Right lobe of liver (tissue), 6 donors: ENCODE measurements around the gene CLSTN2. TPM values are rescaled to one million over a fixed set of nuclear protein-coding genes. Genes with fewer than 3 reads are reported as not detected.

ENCODE experiments used
- ATAC-seq, 4 donors: fragments of 200-7000 bp; cut with Tn5 transposase; one replicate each; pipeline ENCODE4 v1.9.1; 2020; ENCODE audit warnings: mild to moderate bottlenecking in 4 of 4, moderate library complexity in 4 of 4
- DNase-seq, 3 donors: peaks; one replicate each; pipeline ENCODE4 v3.0.0-alpha.2; 2020
- H3K27ac ChIP-seq, 3 donors: fragments of 200-600 bp; one replicate each; pipeline ENCODE4 v1.8.0; 2022
- H3K27me3 ChIP-seq, 2 donors: fragments of 200-600 bp; one replicate each; pipeline ENCODE4 v1.8.0; 2022
- H3K36me3 ChIP-seq, 4 donors: fragments of 200-600 bp; sonication (generic) in 1 of 4; one replicate each; pipeline versions ENCODE4 v1.5.1 to v1.8.0; 2017 to 2022; ENCODE audit warnings: control low read depth in 1 of 4
- H3K4me1 ChIP-seq, 4 donors: fragments of 200-600 bp; sonication (generic) in 1 of 4; one replicate each; pipeline versions ENCODE4 v1.5.1 to v1.8.0; 2017 to 2022; ENCODE audit warnings: control low read depth in 1 of 4
- H3K4me3 ChIP-seq, 3 donors: fragments of 200-600 bp; one replicate each; pipeline ENCODE4 v1.8.0; 2022
- H3K9me3 ChIP-seq, 4 donors: fragments of 200-600 bp; sonication (generic) in 1 of 4; one replicate each; pipeline versions ENCODE4 v1.5.1 to v1.8.0; 2017 to 2022; ENCODE audit warnings: control low read depth in 1 of 4
- CTCF ChIP-seq, 4 donors: fragments of 200-600 bp in 3 of 4; fragments of 450-650 bp in 1 of 4; IDR thresholded peaks; one replicate each; pipeline versions ENCODE4 v1.5.1 to v1.8.0; 2016 to 2022; ENCODE audit warnings: antibody characterized with exemption in 4 of 4, mild to moderate bottlenecking in 2 of 4
- POLR2A ChIP-seq: fragments of 450-650 bp; IDR thresholded peaks from one replicate; pipeline ENCODE4 v1.6.1; 2017; ENCODE audit warnings: antibody characterized with exemption, mild to moderate bottlenecking
- WGBS: methylation state at CpG from one replicate; pipeline ENCODE4 v1.1.6; 2018; ENCODE audit warnings: low coverage, low lambda C conversion rate; ENCODE audit not compliant: insufficient coverage; ENCODE audit errors: missing lambda C conversion rate; 5-methylcytosine and 5-hydroxymethylcytosine counted together
- intact Hi-C, 2 donors: fragments of 100-400 bp; cut with DNase I; formaldehyde crosslinking; loops; one replicate each; pipeline versions ENCODE4 v1.11.2 to v1.14.1; 2022
- total RNA-seq, 6 experiments: library from RNA; depleted of rRNA in 2 of 6; stranded (reverse); fragments of >200 nt in 2 of 6; fragmentation: NEBNext Ultra II Directional in 3 of 6; extraction: Animal tissue kit (Norgen Biotek cat#: 25700) in 3 of 6; gene quantifications; one replicate each; pipeline versions ENCODE4 v1.1.0 to v1.2.4, GENCODE V29; 2016 to 2023
- donor health status: DM: no; HTN: yes; CAD: no.
- donor health status: DM: no; HTN: no; CAD: no.
- donor health status: DM: no; HTN: no; CAD: no.
- donor health status: DM: no; HTN: yes; CAD: no.
- donor health status: DM: no; HTN: yes; CAD: no.

Gene CLSTN2
- total RNA-seq, 6 experiments from 2014 or later = 1.0 to 3.3 (median 2.0) TPM

- no peaks in the 10 kb centered on the region for H3K36me3 ChIP-seq
- no peaks in the 10 kb centered on the region for H3K27me3 ChIP-seq
- WGBS = 40% methylated on average over 1 of the region's 9 CpGs
- H3K4me3 ChIP-seq = no peak overlapping the region
- H3K9me3 ChIP-seq = no peaks in the 10 kb centered on the region
- ATAC-seq = no peak
- no peak overlapping the region for H3K27ac ChIP-seq
- TF ChIP-seq POLR2A (no peak), CTCF (IDR thresholded peaks at IDR 0.05) (no peak)
- no peaks in the 10 kb centered on the region for H3K4me1 ChIP-seq
- intact Hi-C loops = no loop called here
- no peak for DNase-seq
Measured at GRCh38 chr3:140365872-140366697, 431.1 kb downstream of the CLSTN2 start.

GRCh38 chr3:140368223-140368811 is 433.3 kb downstream of the CLSTN2 start:
- ATAC-seq = no peak
- no peaks in the 10 kb centered on the region for H3K27me3 ChIP-seq
- H3K4me3 ChIP-seq = no peak overlapping the region
- intact Hi-C loops = no loop called here
- H3K27ac ChIP-seq = no peak overlapping the region
- DNase-seq = no peak
- TF ChIP-seq POLR2A = no peak
- TF ChIP-seq CTCF (IDR thresholded peaks at IDR 0.05) = no peak
- H3K4me1 ChIP-seq = no peaks in the 10 kb centered on the region
- H3K9me3 ChIP-seq = no peaks in the 10 kb centered on the region
- H3K36me3 ChIP-seq = no peaks in the 10 kb centered on the region
- 47% methylated on average over 2 of the region's 5 CpGs for WGBS

- Histone ChIP-seq H3K27ac (no peak overlapping the region), H3K27me3 (no peaks in the 10 kb centered on the region), H3K4me1 (no peaks in the 10 kb centered on the region), H3K4me3 (no peak overlapping the region), H3K9me3 (no peaks in the 10 kb centered on the region), H3K36me3 (no peaks in the 10 kb centered on the region)
- intact Hi-C loops = no loop called here
- no peak for TF ChIP-seq CTCF (IDR thresholded peaks at IDR 0.05)
- no peak for TF ChIP-seq POLR2A
- WGBS = 29% methylated on average over 2 of the region's 2 CpGs
- ATAC-seq = no peak
- no peak for DNase-seq
Measured at GRCh38 chr3:140370686-140371085, 435.7 kb downstream of the CLSTN2 start.

- Histone ChIP-seq H3K36me3 (no peaks in the 10 kb centered on the region), H3K27ac (no peak overlapping the region), H3K9me3 (no peaks in the 10 kb centered on the region), H3K4me3 (no peak overlapping the region), H3K4me1 (no peaks in the 10 kb centered on the region), H3K27me3 (no peaks in the 10 kb centered on the region)
- no peak for ATAC-seq
- no peak for DNase-seq
- intact Hi-C loops = no loop called here
- TF ChIP-seq POLR2A (no peak), CTCF (IDR thresholded peaks at IDR 0.05) (no peak)
- WGBS = no CpG with 5 or more reads among the region's 1 CpG
Measured at GRCh38 chr3:140373234-140373633, 438.2 kb downstream of the CLSTN2 start.
